ENCODE data around the gene INO80.

GRCh38 chr15:40990789-40991188 is 125.3 kb downstream of the INO80 start:
- TF ChIP-seq GLIS3 (CRISPR knock-in tag; IDR thresholded peaks at IDR 0.05) (no peak), ZNF8 (CRISPR knock-in tag; IDR thresholded peaks at IDR 0.05) (no peak), ESRRG (CRISPR knock-in tag; IDR thresholded peaks at IDR 0.05) (no peak), ZFP3 (CRISPR knock-in tag; IDR thresholded peaks at IDR 0.05) (no peak), RARB (CRISPR knock-in tag; IDR thresholded peaks at IDR 0.05) (no peak), PATZ1 (CRISPR knock-in tag; IDR thresholded peaks at IDR 0.05; ENCODE audit: borderline replicate concordance) (no peak), POU6F1 (CRISPR knock-in tag; IDR thresholded peaks at IDR 0.05; ENCODE audit: borderline replicate concordance, low read depth) (no peak)
